ENCODE data around the gene ADIPOQ.

DNA sequence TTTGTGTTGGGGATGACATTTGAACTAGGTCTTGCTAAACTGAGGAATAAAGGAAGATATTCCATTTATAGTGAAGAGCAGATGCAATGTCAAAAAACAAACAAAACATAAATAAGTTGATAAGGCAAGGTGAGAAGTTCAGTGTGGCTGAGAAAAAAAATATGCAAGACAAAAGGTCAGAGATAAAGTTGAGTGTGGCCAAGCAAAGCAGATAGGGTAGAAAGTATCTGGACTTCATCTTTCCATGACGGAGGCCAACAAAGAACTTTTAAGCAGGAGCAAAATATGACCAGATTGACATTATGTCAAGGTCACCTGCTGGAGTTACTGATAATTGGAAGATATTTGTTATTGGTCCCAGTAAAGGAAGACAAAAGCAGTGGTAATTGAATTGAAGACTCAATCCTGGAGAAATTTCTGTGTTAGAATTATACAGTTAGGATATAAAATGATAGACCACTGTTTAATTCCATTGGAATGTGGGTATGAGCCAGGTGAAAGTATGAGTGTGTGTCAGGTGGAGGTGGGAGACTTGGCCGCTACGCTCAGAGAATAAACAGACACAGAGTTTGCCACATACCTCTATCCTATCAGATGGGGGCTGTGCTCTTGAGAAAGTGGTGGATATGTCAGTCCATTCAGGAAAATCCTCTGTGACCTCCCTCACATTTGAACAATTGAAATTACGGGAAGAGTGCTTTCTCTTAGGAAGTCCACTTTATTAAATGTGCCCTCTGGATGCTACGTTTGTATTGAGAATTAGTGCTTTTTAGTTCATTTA is 28.1 kb downstream of the ADIPOQ start:
- TF ChIP-seq, protein P1, sequence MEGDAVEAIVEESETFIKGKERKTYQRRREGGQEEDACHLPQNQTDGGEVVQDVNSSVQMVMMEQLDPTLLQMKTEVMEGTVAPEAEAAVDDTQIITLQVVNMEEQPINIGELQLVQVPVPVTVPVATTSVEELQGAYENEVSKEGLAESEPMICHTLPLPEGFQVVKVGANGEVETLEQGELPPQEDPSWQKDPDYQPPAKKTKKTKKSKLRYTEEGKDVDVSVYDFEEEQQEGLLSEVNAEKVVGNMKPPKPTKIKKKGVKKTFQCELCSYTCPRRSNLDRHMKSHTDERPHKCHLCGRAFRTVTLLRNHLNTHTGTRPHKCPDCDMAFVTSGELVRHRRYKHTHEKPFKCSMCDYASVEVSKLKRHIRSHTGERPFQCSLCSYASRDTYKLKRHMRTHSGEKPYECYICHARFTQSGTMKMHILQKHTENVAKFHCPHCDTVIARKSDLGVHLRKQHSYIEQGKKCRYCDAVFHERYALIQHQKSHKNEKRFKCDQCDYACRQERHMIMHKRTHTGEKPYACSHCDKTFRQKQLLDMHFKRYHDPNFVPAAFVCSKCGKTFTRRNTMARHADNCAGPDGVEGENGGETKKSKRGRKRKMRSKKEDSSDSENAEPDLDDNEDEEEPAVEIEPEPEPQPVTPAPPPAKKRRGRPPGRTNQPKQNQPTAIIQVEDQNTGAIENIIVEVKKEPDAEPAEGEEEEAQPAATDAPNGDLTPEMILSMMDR (IDR thresholded peaks at IDR 0.05; ENCODE audit: insufficient read depth, low read length), result no peak
- no peak for TF ChIP-seq POLR2AphosphoS5 (IDR thresholded peaks at IDR 0.05; ENCODE audit: low read depth)

Measured in HL-60 (cell line).